ENCODE measurements around the gene CEP112. TPM values are rescaled to one million over a fixed set of nuclear protein-coding genes. Genes with fewer than 3 reads are reported as not detected.

CEP112 gene
- total and polyA plus RNA-seq, 2 of the 13 experiments (the other 11 are each of a cell fraction or from before 2014, with no cell fraction given), result 1.2 to 3.4 TPM

DNA sequence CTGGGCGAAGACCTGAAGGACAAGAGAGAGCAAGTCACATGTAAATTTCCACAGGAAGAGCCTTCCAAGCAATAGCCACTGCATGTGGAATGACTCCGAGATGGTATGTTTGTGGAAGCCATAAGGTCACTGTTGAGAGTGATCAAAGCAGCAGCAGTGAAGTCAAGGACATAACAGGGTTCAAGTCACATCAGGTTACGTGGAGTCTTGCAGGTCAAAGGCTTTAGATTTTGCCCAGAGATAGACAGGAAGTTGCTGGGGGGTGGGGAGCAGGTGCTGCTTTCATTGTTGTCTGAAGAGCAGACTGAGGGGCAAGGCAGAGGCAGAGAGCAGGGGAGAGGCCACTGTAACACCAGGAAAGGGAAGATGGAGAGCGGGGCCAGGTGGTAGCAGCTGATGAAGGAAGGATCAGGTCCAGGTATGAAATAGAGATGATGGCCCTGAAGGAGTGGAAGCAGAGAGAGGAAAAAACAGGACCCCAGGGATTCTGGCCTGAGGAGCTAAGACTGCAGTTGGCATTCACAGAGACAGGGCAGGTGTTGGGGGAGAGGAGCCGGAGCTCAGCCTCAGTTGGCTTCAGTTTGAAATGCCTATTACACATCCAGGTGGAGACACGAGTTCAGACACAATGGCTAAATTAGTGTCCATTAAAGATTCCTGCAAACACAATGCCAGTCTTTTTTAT is 501.2 kb downstream of the CEP112 start (continued):
- TF ChIP-seq ZFP37 (CRISPR knock-in tag; IDR thresholded peaks at IDR 0.05; ENCODE audit: borderline replicate concordance) (peak; percentile 36; the same call in 1 of the 2 replicates), ZNF720 (CRISPR knock-in tag; IDR thresholded peaks at IDR 0.05) (no peak), ZBTB21 (CRISPR knock-in tag; IDR thresholded peaks at IDR 0.05) (no peak), ZKSCAN1 (IDR thresholded peaks at IDR 0.05; ENCODE audit: low read length) (no peak), ZNF75D (CRISPR knock-in tag; IDR thresholded peaks at IDR 0.05; ENCODE audit: borderline replicate concordance) (no peak), PHF21A (CRISPR knock-in tag; IDR thresholded peaks at IDR 0.05) (peak; percentile 85), MED13 (CRISPR knock-in tag; IDR thresholded peaks at IDR 0.05) (peak; percentile 83; the same call in 1 of the 2 replicates), AKAP8 (CRISPR knock-in tag; IDR thresholded peaks at IDR 0.05) (peak; percentile 72; the same call in 1 of the 2 replicates), SNAI1 (CRISPR knock-in tag; IDR thresholded peaks at IDR 0.05; ENCODE audit: borderline replicate concordance) (peak; percentile 97), ZNF274 (CRISPR knock-in tag; IDR thresholded peaks at IDR 0.05) (0 out of 2 replicates have a peak, but pooled peaks have one; percentile 33), TGIF2 (CRISPR knock-in tag; IDR thresholded peaks at IDR 0.05) (0 out of 2 replicates have a peak, but pooled peaks have one; percentile 31), ZNF484 (CRISPR knock-in tag; IDR thresholded peaks at IDR 0.05; ENCODE audit: borderline replicate concordance, low read depth) (no peak), BRCA1 (CRISPR knock-in tag; IDR thresholded peaks at IDR 0.05) (no peak), JUND (CRISPR knock-in tag; IDR thresholded peaks at IDR 0.05) (peak; percentile 83), ZNF766 (CRISPR knock-in tag; IDR thresholded peaks at IDR 0.05; ENCODE audit: borderline replicate concordance) (no peak)
- TF ChIP-seq, protein P1, sequence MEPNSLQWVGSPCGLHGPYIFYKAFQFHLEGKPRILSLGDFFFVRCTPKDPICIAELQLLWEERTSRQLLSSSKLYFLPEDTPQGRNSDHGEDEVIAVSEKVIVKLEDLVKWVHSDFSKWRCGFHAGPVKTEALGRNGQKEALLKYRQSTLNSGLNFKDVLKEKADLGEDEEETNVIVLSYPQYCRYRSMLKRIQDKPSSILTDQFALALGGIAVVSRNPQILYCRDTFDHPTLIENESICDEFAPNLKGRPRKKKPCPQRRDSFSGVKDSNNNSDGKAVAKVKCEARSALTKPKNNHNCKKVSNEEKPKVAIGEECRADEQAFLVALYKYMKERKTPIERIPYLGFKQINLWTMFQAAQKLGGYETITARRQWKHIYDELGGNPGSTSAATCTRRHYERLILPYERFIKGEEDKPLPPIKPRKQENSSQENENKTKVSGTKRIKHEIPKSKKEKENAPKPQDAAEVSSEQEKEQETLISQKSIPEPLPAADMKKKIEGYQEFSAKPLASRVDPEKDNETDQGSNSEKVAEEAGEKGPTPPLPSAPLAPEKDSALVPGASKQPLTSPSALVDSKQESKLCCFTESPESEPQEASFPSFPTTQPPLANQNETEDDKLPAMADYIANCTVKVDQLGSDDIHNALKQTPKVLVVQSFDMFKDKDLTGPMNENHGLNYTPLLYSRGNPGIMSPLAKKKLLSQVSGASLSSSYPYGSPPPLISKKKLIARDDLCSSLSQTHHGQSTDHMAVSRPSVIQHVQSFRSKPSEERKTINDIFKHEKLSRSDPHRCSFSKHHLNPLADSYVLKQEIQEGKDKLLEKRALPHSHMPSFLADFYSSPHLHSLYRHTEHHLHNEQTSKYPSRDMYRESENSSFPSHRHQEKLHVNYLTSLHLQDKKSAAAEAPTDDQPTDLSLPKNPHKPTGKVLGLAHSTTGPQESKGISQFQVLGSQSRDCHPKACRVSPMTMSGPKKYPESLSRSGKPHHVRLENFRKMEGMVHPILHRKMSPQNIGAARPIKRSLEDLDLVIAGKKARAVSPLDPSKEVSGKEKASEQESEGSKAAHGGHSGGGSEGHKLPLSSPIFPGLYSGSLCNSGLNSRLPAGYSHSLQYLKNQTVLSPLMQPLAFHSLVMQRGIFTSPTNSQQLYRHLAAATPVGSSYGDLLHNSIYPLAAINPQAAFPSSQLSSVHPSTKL (CRISPR knock-in tag; IDR thresholded peaks at IDR 0.05), result peak; percentile 100
- TF ChIP-seq, protein P2, sequence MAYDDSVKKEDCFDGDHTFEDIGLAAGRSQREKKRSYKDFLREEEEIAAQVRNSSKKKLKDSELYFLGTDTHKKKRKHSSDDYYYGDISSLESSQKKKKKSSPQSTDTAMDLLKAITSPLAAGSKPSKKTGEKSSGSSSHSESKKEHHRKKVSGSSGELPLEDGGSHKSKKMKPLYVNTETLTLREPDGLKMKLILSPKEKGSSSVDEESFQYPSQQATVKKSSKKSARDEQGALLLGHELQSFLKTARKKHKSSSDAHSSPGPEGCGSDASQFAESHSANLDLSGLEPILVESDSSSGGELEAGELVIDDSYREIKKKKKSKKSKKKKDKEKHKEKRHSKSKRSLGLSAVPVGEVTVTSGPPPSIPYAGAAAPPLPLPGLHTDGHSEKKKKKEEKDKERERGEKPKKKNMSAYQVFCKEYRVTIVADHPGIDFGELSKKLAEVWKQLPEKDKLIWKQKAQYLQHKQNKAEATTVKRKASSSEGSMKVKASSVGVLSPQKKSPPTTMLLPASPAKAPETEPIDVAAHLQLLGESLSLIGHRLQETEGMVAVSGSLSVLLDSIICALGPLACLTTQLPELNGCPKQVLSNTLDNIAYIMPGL (CRISPR knock-in tag; IDR thresholded peaks at IDR 0.05; ENCODE audit: borderline replicate concordance in 1 of 2, low read depth in 1 of 2), result peak in 1 of 2 experiments; percentile 26; a peak in 1 of 4 replicates
- TF ChIP-seq, protein P3, sequence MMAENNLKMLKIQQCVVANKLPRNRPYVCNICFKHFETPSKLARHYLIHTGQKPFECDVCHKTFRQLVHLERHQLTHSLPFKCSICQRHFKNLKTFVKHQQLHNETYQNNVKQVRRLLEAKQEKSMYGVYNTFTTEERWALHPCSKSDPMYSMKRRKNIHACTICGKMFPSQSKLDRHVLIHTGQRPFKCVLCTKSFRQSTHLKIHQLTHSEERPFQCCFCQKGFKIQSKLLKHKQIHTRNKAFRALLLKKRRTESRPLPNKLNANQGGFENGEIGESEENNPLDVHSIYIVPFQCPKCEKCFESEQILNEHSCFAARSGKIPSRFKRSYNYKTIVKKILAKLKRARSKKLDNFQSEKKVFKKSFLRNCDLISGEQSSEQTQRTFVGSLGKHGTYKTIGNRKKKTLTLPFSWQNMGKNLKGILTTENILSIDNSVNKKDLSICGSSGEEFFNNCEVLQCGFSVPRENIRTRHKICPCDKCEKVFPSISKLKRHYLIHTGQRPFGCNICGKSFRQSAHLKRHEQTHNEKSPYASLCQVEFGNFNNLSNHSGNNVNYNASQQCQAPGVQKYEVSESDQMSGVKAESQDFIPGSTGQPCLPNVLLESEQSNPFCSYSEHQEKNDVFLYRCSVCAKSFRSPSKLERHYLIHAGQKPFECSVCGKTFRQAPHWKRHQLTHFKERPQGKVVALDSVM (CRISPR knock-in tag; IDR thresholded peaks at IDR 0.05), result 0 out of 2 replicates have a peak, but pooled peaks have one; percentile 29
- TF ChIP-seq, protein P4, sequence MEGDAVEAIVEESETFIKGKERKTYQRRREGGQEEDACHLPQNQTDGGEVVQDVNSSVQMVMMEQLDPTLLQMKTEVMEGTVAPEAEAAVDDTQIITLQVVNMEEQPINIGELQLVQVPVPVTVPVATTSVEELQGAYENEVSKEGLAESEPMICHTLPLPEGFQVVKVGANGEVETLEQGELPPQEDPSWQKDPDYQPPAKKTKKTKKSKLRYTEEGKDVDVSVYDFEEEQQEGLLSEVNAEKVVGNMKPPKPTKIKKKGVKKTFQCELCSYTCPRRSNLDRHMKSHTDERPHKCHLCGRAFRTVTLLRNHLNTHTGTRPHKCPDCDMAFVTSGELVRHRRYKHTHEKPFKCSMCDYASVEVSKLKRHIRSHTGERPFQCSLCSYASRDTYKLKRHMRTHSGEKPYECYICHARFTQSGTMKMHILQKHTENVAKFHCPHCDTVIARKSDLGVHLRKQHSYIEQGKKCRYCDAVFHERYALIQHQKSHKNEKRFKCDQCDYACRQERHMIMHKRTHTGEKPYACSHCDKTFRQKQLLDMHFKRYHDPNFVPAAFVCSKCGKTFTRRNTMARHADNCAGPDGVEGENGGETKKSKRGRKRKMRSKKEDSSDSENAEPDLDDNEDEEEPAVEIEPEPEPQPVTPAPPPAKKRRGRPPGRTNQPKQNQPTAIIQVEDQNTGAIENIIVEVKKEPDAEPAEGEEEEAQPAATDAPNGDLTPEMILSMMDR (CRISPR knock-in tag; IDR thresholded peaks at IDR 0.05), result peak; percentile 37

Data from HepG2 (cell line).